ENCODE measurements around the gene KCNIP4. TPM values are rescaled to one million over a fixed set of nuclear protein-coding genes. Genes with fewer than 3 reads are reported as not detected.

KCNIP4 gene
- total RNA-seq, 1 donor from 2014 or later = 0.59 TPM

GRCh38 chr4:21710179-21710835 is 238.3 kb downstream of the KCNIP4 start:
- Mint-ChIP-seq H3K4me3 (ENCODE audit: unreplicated experiment) (no peak overlapping the region), H3K9me3 (ENCODE audit: unreplicated experiment) (no peaks in the 10 kb centered on the region), H3K27ac (ENCODE audit: unreplicated experiment) (no peak overlapping the region), H3K27me3 (ENCODE audit: low read depth, unreplicated experiment) (no peaks in the 10 kb centered on the region), H3K4me1 (ENCODE audit: low read depth, unreplicated experiment) (peaks cover 17% of the 10 kb centered on the region), H3K36me3 (ENCODE audit: low read depth, unreplicated experiment) (no peaks in the 10 kb centered on the region)
- Histone ChIP-seq H3K79me2 (ENCODE audit: insufficient read depth, low read length) (no peaks in the 10 kb centered on the region), H4K20me1 (ENCODE audit: insufficient read depth, low read length) (no peaks in the 10 kb centered on the region), H3K4me2 (ENCODE audit: low read length) (no peak overlapping the region), H3K27ac (ENCODE audit: low read depth, low read length) (no peak overlapping the region), H3K9me3 (ENCODE audit: insufficient read depth, low read depth, low read length) (no peaks in the 10 kb centered on the region), H3K4me1 (ENCODE audit: insufficient read depth, low read length) (no peaks in the 10 kb centered on the region), H3K36me3 (ENCODE audit: insufficient read depth, low read length) (no peaks in the 10 kb centered on the region), H3K9ac (ENCODE audit: low read length) (no peak overlapping the region), H3K27me3 (ENCODE audit: insufficient read depth, low read length) (no peaks in the 10 kb centered on the region), H3K4me3 (ENCODE audit: insufficient read depth, low read depth, low read length) (no peak overlapping the region), H2AFZ (ENCODE audit: low read depth, low read length) (no peak overlapping the region)
- TF ChIP-seq, protein P1, sequence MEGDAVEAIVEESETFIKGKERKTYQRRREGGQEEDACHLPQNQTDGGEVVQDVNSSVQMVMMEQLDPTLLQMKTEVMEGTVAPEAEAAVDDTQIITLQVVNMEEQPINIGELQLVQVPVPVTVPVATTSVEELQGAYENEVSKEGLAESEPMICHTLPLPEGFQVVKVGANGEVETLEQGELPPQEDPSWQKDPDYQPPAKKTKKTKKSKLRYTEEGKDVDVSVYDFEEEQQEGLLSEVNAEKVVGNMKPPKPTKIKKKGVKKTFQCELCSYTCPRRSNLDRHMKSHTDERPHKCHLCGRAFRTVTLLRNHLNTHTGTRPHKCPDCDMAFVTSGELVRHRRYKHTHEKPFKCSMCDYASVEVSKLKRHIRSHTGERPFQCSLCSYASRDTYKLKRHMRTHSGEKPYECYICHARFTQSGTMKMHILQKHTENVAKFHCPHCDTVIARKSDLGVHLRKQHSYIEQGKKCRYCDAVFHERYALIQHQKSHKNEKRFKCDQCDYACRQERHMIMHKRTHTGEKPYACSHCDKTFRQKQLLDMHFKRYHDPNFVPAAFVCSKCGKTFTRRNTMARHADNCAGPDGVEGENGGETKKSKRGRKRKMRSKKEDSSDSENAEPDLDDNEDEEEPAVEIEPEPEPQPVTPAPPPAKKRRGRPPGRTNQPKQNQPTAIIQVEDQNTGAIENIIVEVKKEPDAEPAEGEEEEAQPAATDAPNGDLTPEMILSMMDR (IDR thresholded peaks at IDR 0.05; ENCODE audit: insufficient read depth, low read depth, low read length) = no peak
- TF ChIP-seq EZH2 (IDR thresholded peaks at IDR 0.05; ENCODE audit: insufficient read depth, low read length) = no peak
- DNase-seq (ENCODE audit: low read depth) (no peak), FAIRE-seq (no peak)

- FAIRE-seq = no peak
- Histone ChIP-seq H3K36me3 (ENCODE audit: insufficient read depth, low read length) (no peaks in the 10 kb centered on the region), H3K27me3 (ENCODE audit: insufficient read depth, low read length) (no peaks in the 10 kb centered on the region), H3K4me2 (ENCODE audit: low read length) (no peak overlapping the region), H3K9ac (ENCODE audit: low read length) (no peak overlapping the region), H4K20me1 (ENCODE audit: insufficient read depth, low read length) (no peaks in the 10 kb centered on the region), H3K79me2 (ENCODE audit: insufficient read depth, low read length) (no peaks in the 10 kb centered on the region), H3K4me3 (ENCODE audit: insufficient read depth, low read depth, low read length) (no peak overlapping the region), H3K9me3 (ENCODE audit: insufficient read depth, low read depth, low read length) (no peaks in the 10 kb centered on the region), H3K27ac (ENCODE audit: low read depth, low read length) (no peak overlapping the region), H3K4me1 (ENCODE audit: insufficient read depth, low read length) (no peaks in the 10 kb centered on the region), H2AFZ (ENCODE audit: low read depth, low read length) (no peak overlapping the region)
- Mint-ChIP-seq H3K27me3 (ENCODE audit: low read depth, unreplicated experiment) (no peaks in the 10 kb centered on the region), H3K9me3 (ENCODE audit: unreplicated experiment) (no peaks in the 10 kb centered on the region), H3K4me3 (ENCODE audit: unreplicated experiment) (no peak overlapping the region), H3K4me1 (ENCODE audit: low read depth, unreplicated experiment) (peaks cover 17% of the 10 kb centered on the region), H3K36me3 (ENCODE audit: low read depth, unreplicated experiment) (no peaks in the 10 kb centered on the region), H3K27ac (ENCODE audit: unreplicated experiment) (no peak overlapping the region)
- TF ChIP-seq, protein P1 (IDR thresholded peaks at IDR 0.05; ENCODE audit: insufficient read depth, low read depth, low read length) = no peak
- no peak for TF ChIP-seq EZH2 (IDR thresholded peaks at IDR 0.05; ENCODE audit: insufficient read depth, low read length)
- DNase-seq (ENCODE audit: low read depth) = no peak
These were observed 238.8 kb downstream of the KCNIP4 start for GRCh38 chr4:21709761-21710160.

DNA sequence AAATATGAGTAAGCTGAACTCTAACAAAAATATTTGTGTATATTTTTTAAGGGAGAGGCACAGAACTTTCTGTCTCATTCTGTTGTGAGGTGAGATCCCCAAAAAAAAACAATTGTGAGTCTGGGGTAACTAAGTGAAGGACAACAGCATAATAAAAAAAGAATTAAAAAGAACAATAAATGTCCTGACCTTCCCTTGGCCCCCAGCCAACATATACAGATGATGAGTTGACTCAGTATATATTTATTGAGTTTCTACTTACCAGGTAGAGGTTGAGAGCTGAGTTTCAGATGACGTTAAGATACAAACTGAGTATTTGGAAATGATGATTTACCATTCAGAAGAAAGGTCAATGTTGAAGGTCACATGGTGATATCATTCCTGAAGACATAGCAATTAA is 239.5 kb downstream of the KCNIP4 start:
- H3K9me3 ChIP-seq (ENCODE audit: insufficient read depth, low read depth, low read length) = no peaks in the 10 kb centered on the region
- no peaks in the 10 kb centered on the region for H3K27me3 ChIP-seq (ENCODE audit: insufficient read depth, low read length)
- DNase-seq (ENCODE audit: low read depth) = no peak
- TF ChIP-seq EZH2 (IDR thresholded peaks at IDR 0.05; ENCODE audit: insufficient read depth, low read length) = no peak
- TF ChIP-seq, protein P1 (IDR thresholded peaks at IDR 0.05; ENCODE audit: insufficient read depth, low read depth, low read length) = no peak
- no peak overlapping the region for H3K27ac ChIP-seq (ENCODE audit: low read depth, low read length)
- H3K4me1 Mint-ChIP-seq (ENCODE audit: low read depth, unreplicated experiment) = peaks cover 17% of the 10 kb centered on the region
- no peaks in the 10 kb centered on the region for H3K79me2 ChIP-seq (ENCODE audit: insufficient read depth, low read length)
- H3K36me3 Mint-ChIP-seq (ENCODE audit: low read depth, unreplicated experiment) = no peaks in the 10 kb centered on the region
- H3K27ac Mint-ChIP-seq (ENCODE audit: unreplicated experiment) = no peak overlapping the region
- no peaks in the 10 kb centered on the region for H4K20me1 ChIP-seq (ENCODE audit: insufficient read depth, low read length)
- H3K4me3 ChIP-seq (ENCODE audit: insufficient read depth, low read depth, low read length) = no peak overlapping the region
- H3K9ac ChIP-seq (ENCODE audit: low read length) = no peak overlapping the region
- H3K36me3 ChIP-seq (ENCODE audit: insufficient read depth, low read length) = no peaks in the 10 kb centered on the region
- no peak overlapping the region for H3K4me2 ChIP-seq (ENCODE audit: low read length)
- H2AFZ ChIP-seq (ENCODE audit: low read depth, low read length) = no peak overlapping the region
- H3K9me3 Mint-ChIP-seq (ENCODE audit: unreplicated experiment) = no peaks in the 10 kb centered on the region
- no peaks in the 10 kb centered on the region for H3K27me3 Mint-ChIP-seq (ENCODE audit: low read depth, unreplicated experiment)
- no peak for FAIRE-seq
- H3K4me1 ChIP-seq (ENCODE audit: insufficient read depth, low read length) = no peaks in the 10 kb centered on the region
- H3K4me3 Mint-ChIP-seq (ENCODE audit: unreplicated experiment) = no peak overlapping the region
